IMR-90 (cell line): ENCODE results near the gene HIVEP1. TPM values are rescaled to one million over a fixed set of nuclear protein-coding genes. Genes with fewer than 3 reads are reported as not detected.

ENCODE experiments used
- ATAC-seq: fragments of 200-7000 bp; cut with Tn5 transposase; 2 replicates; pipeline ENCODE4 v1.9.1; 2020; ENCODE audit warnings: low read depth, mild to moderate bottlenecking, moderate library complexity
- BruUV-seq: library from RNA; stranded (reverse); fragments of 400-500 nt; replicated peaks from 2 replicates; lab custom pipeline; 2021; lab: Mats Ljungman, UMichigan
- CTCF ChIA-PET: fragments of 300-600 bp; formaldehyde crosslinking; extraction: SDS; loops from one replicate; lab custom pipeline; 2021; ENCODE audit warnings: antibody characterized with exemption; lab: Yijun Ruan, JAX
- POLR2A ChIA-PET: fragments of 300-600 bp; sonication (Branson Sonifier 250); formaldehyde crosslinking; loops from one replicate; lab custom pipeline; 2022; ENCODE audit warnings: antibody characterized with exemption; ENCODE audit not compliant: unreplicated experiment; lab: Charles Lee
- DNase-seq: peaks from one replicate; pipeline ENCODE4 v3.0.0; 2013
- H2AFZ ChIP-seq: replicated peaks from 2 replicates; pipeline ENCODE3; 2013; ENCODE audit warnings: low read length, mild to moderate bottlenecking; ENCODE audit not compliant: poor library complexity
- H2AK5ac ChIP-seq: 2 replicates; pipeline ENCODE4 v1.6.1; 2013; ENCODE audit warnings: low read depth, low read length, inconsistent platforms
- H2AK9ac ChIP-seq: replicated peaks from 2 replicates; pipeline ENCODE3; 2013; ENCODE audit warnings: mild to moderate bottlenecking, low read depth, low read length, moderate library complexity; ENCODE audit not compliant: poor library complexity
- H2BK120ac ChIP-seq: 2 replicates; pipeline ENCODE4 v1.6.1; 2013; ENCODE audit warnings: low read depth, low read length, inconsistent platforms
- H2BK15ac ChIP-seq: 3 replicates; pipeline ENCODE4 v1.6.1; 2013; ENCODE audit warnings: low read depth, low read length, inconsistent platforms
- H2BK20ac ChIP-seq: 2 replicates; pipeline ENCODE4 v1.6.1; 2013; ENCODE audit warnings: low read depth, mild to moderate bottlenecking, inconsistent platforms, low read length, moderate library complexity
- H2BK5ac ChIP-seq: 2 replicates; pipeline ENCODE4 v1.6.1; 2013; ENCODE audit warnings: mild to moderate bottlenecking, low read depth, low read length, inconsistent platforms; ENCODE audit not compliant: poor library complexity, severe bottlenecking
- H3K14ac ChIP-seq: replicated peaks from 2 replicates; pipeline ENCODE4 v1.6.1; 2013; ENCODE audit warnings: low read depth, low read length, inconsistent platforms
- H3K18ac ChIP-seq: 2 replicates; pipeline ENCODE4 v1.6.1; 2013; ENCODE audit warnings: low read depth, low read length, control low read depth
- H3K23ac ChIP-seq: 2 replicates; pipeline ENCODE4 v1.6.1; 2013; ENCODE audit warnings: low read depth, low read length, inconsistent platforms
- H3K27ac ChIP-seq: 2 replicates; pipeline ENCODE4 v1.5.1; 2013; ENCODE audit warnings: mild to moderate bottlenecking, control low read depth, low read length; ENCODE audit not compliant: insufficient read depth
- H3K27me3 ChIP-seq: 2 replicates; pipeline ENCODE4 v1.6.1; 2013; ENCODE audit warnings: low read length; ENCODE audit not compliant: control insufficient read depth, insufficient read depth
- H3K36me3 ChIP-seq: 2 replicates; pipeline ENCODE4 v1.6.1; 2013; ENCODE audit warnings: low read length, mixed read lengths; ENCODE audit not compliant: control insufficient read depth, insufficient read depth
- H3K4ac ChIP-seq: 2 replicates; pipeline ENCODE4 v1.6.1; 2013; ENCODE audit warnings: low read depth, low read length, inconsistent platforms
- H3K4me1 ChIP-seq: 2 replicates; pipeline ENCODE4 v1.6.1; 2013; ENCODE audit warnings: low read length, mixed read lengths; ENCODE audit not compliant: control insufficient read depth, insufficient read depth
- H3K4me2 ChIP-seq: 2 replicates; pipeline ENCODE4 v1.6.1; 2013; ENCODE audit warnings: low read depth, mild to moderate bottlenecking, control low read depth, low read length, moderate library complexity
- H3K4me3 ChIP-seq: 2 replicates; pipeline ENCODE4 v1.5.1; 2013; ENCODE audit warnings: low read depth, mild to moderate bottlenecking, control low read depth, low read length, moderate library complexity; ENCODE audit not compliant: insufficient read depth
- H3K56ac ChIP-seq: 2 replicates; pipeline ENCODE4 v1.6.1; 2013; ENCODE audit warnings: low read length, inconsistent platforms; ENCODE audit not compliant: insufficient read depth; ENCODE audit errors: extremely low read depth
- H3K79me1 ChIP-seq, 2 experiments: 2 replicates each; pipeline ENCODE4 v1.6.1; 2013; ENCODE audit warnings: low read length in 2 of 2, inconsistent platforms in 1 of 2, low read depth in 1 of 2
- H3K9ac ChIP-seq: 2 replicates; pipeline ENCODE4 v1.6.1; 2013; ENCODE audit warnings: low read depth, low read length, control low read depth
- H3K9me1 ChIP-seq: 2 replicates; pipeline ENCODE4 v1.6.1; 2013; ENCODE audit warnings: low read length, inconsistent platforms; ENCODE audit not compliant: insufficient read depth
- H3K9me3 ChIP-seq: 2 replicates; pipeline ENCODE4 v1.6.1; 2013; ENCODE audit warnings: low read length; ENCODE audit not compliant: control insufficient read depth, insufficient read depth
- H4K20me1 ChIP-seq: 2 replicates; pipeline ENCODE4 v1.6.1; 2013; ENCODE audit warnings: low read length, inconsistent platforms; ENCODE audit not compliant: insufficient read depth
- H4K5ac ChIP-seq: 2 replicates; pipeline ENCODE4 v1.6.1; 2013; ENCODE audit warnings: mild to moderate bottlenecking, low read depth, low read length, control low read depth
- H4K8ac ChIP-seq, 2 experiments: 2 replicates each; pipeline ENCODE4 v1.6.1; 2013; ENCODE audit warnings: low read depth in 2 of 2, low read length in 2 of 2, control low read depth in 1 of 2, inconsistent platforms in 1 of 2
- H4K91ac ChIP-seq: 2 replicates; pipeline ENCODE4 v1.6.1; 2013; ENCODE audit warnings: low read depth, low read length, inconsistent platforms; ENCODE audit not compliant: insufficient read depth
- BHLHE40 ChIP-seq: fragments of 150-350 bp; IDR thresholded peaks from 2 replicates; pipeline ENCODE4 v1.6.1; 2016; ENCODE audit warnings: mild to moderate bottlenecking, low read depth, low read length
- CEBPB ChIP-seq: IDR thresholded peaks from 2 replicates; pipeline ENCODE4 v1.6.1; 2012; ENCODE audit warnings: low read depth, low read length, improper control_type of control experiment
- CTCF ChIP-seq: conservative IDR thresholded peaks from 2 replicates; pipeline ENCODE4 v1.5.1; 2012; ENCODE audit warnings: mild to moderate bottlenecking, low read depth, low read length, improper control_type of control experiment
- ELK1 ChIP-seq: fragments of 150-350 bp; IDR thresholded peaks from 2 replicates; pipeline ENCODE4 v1.6.1; 2016; ENCODE audit warnings: low read depth, mild to moderate bottlenecking, low read length, moderate library complexity, borderline replicate concordance
- MXI1 ChIP-seq: IDR thresholded peaks from 2 replicates; pipeline ENCODE4 v1.6.1; 2012; ENCODE audit warnings: low read depth, mild to moderate bottlenecking, low read length, moderate library complexity, borderline replicate concordance
- NFE2L2 ChIP-seq: fragments of 150-350 bp; IDR thresholded peaks from 2 replicates; pipeline ENCODE4 v1.6.1; 2016; ENCODE audit warnings: low read depth, mild to moderate bottlenecking, low read length
- POLR2A ChIP-seq: IDR thresholded peaks from 2 replicates; pipeline ENCODE4 v1.6.1; 2012; ENCODE audit warnings: mild to moderate bottlenecking, low read depth, low read length
- RFX5 ChIP-seq: IDR thresholded peaks from 2 replicates; pipeline ENCODE4 v1.8.0; 2012; ENCODE audit warnings: low read depth, mild to moderate bottlenecking, low read length, moderate library complexity
- SMC3 ChIP-seq: fragments of 150-350 bp; IDR thresholded peaks from 2 replicates; pipeline ENCODE4 v1.6.1; 2016; ENCODE audit warnings: low read depth, mild to moderate bottlenecking, antibody characterized with exemption, low read length, moderate library complexity
- WGBS, 2 experiments: methylation state at CpG; one replicate each; pipeline versions ENCODE4 v1.1.5 to v1.1.7; 2013; ENCODE audit warnings: missing lambda C conversion rate in 2 of 2; ENCODE audit not compliant: insufficient read length in 1 of 2; ENCODE audit errors: extremely low coverage in 2 of 2; 5-methylcytosine and 5-hydroxymethylcytosine counted together
- dilution Hi-C: fragments of 300-500 bp; cut with HindIII; formaldehyde crosslinking; loops from one replicate; pipeline ENCODE4 v1.14.3; 2018; ENCODE audit warnings: low sequenced_read_pairs; ENCODE audit not compliant: unreplicated experiment
- in situ Hi-C: fragments of 300-500 bp; cut with MboI; formaldehyde crosslinking; loops from 3 replicates; pipeline ENCODE4 v1.14.3; 2019; ENCODE audit warnings: low sequenced_read_pairs, inconsistent platforms, mixed read lengths
- intact Hi-C: fragments of 100-400 bp; cut with micrococcal nuclease; formaldehyde crosslinking; loops from 2 replicates; pipeline ENCODE4 v1.10.0; 2022
- polyA plus RNA-seq, 3 experiments: library from polyadenylated mRNA; depleted of rRNA; stranded (reverse); fragments of >200 nt; gene quantifications; 2 replicates each; pipeline ENCODE4 v1.2.3, GENCODE V29; 2012; ENCODE audit warnings: low replicate concordance in 1 of 3
- total RNA-seq: library from RNA; depleted of rRNA; stranded (reverse); fragments of >200 nt; gene quantifications from 2 replicates; pipeline ENCODE4 v1.2.3, GENCODE V29; 2012

Gene HIVEP1
- total and polyA plus RNA-seq, 2 of the 4 experiments (the other 2 are of a cell fraction), result 13.0 to 17.2 TPM

- Histone ChIP-seq H4K91ac (no peak overlapping the region), H3K9ac (no peak overlapping the region), H3K56ac (no peak overlapping the region), H2AFZ (no peak overlapping the region), H3K27me3 (no peaks in the 10 kb centered on the region), H3K27ac (no peak overlapping the region), H3K4me1 (no peaks in the 10 kb centered on the region), H2BK20ac (no peak overlapping the region), H3K4me2 (no peak overlapping the region), H2BK120ac (no peak overlapping the region), H4K8ac (no peak overlapping the region), H3K36me3 (no peaks in the 10 kb centered on the region), H3K23ac (no peak overlapping the region), H3K4me3 (no peak overlapping the region), H3K18ac (no peak overlapping the region), H3K9me1 (no peaks in the 10 kb centered on the region; the same call in 1 of the 2 replicates), H2BK15ac (no peak overlapping the region), H3K14ac (no peak overlapping the region), H3K4ac (no peak overlapping the region), H2AK5ac (no peak overlapping the region), H2AK9ac (no peak overlapping the region), H2BK5ac (no peak overlapping the region), H4K20me1 (no peaks in the 10 kb centered on the region), H3K9me3 (no peaks in the 10 kb centered on the region), H4K5ac (no peak overlapping the region), H3K79me1 (no peaks in the 10 kb centered on the region)
- no peak for TF ChIP-seq MXI1
- TF ChIP-seq CTCF, result no peak
- TF ChIP-seq BHLHE40, result no peak
- TF ChIP-seq ELK1, result no peak
- no peak for TF ChIP-seq POLR2A
- TF ChIP-seq NFE2L2, result no peak
- no peak for TF ChIP-seq SMC3
- TF ChIP-seq RFX5, result no peak
- no peak for TF ChIP-seq CEBPB
- dilution Hi-C loops, result no loop called here
- ChIA-PET POLR2A (interaction anchor here (0.6 kb wide), 1 partner anchor 346 kb away, joined by 3 read pairs; no protein-coding TSS in a partner anchor), CTCF (interaction anchor here (0.7 to 0.9 kb wide), 2 partner anchors 9 to 625 kb away, joined by 3 read pairs; no protein-coding TSS in a partner anchor)
- intact Hi-C loops, result no loop called here
- no TSS peak for BruUV-seq
- WGBS, 2 experiments, result no CpG with 5 or more reads among the region's 5 CpGs
- no peak for DNase-seq
- in situ Hi-C loops, result no loop called here
- no peak for ATAC-seq
Observed at GRCh38 chr6:12171717-12172116, 159.6 kb downstream of the HIVEP1 start.
